Stimulated activated effector memory CD8-positive, alpha-beta T cell treated with anti-CD3 and anti-CD28 coated beads, Interleukin-12 subunit alpha, Interleukin-12 subunit beta, amount 100 ng/mL, for 72 hours (primary cell): Measurements from ENCODE around the gene CECR2.
"Not testable (repeated sequence)": the region's sequence is repeated elsewhere in the genome, so short reads cannot be mapped to it uniquely, and the experiment has no call there.

Experiments
- ATAC-seq: fragments of 150-1000 bp; cut with Tn5 transposase; 2 replicates; pipeline ENCODE4 v1.10.0; 2021
- DNase-seq, 2 donors: peaks; one replicate each; pipeline ENCODE4 v3.0.0; 2021 to 2022; ENCODE audit warnings: low spot score in 2 of 2
- H3K27ac Mint-ChIP-seq: one replicate; pipeline ENCODE4 v1.8.0; 2022; ENCODE audit warnings: mild to moderate bottlenecking, mixed read lengths
- H3K36me3 Mint-ChIP-seq: one replicate; pipeline ENCODE4 v1.8.0; 2022; ENCODE audit warnings: mild to moderate bottlenecking, mixed read lengths
- H3K4me1 Mint-ChIP-seq: one replicate; pipeline ENCODE4 v1.8.0; 2022; ENCODE audit warnings: mixed read lengths
- H3K4me3 Mint-ChIP-seq: one replicate; pipeline ENCODE4 v1.8.0; 2022; ENCODE audit warnings: mild to moderate bottlenecking, mixed read lengths
- H3K9me3 Mint-ChIP-seq: one replicate; pipeline ENCODE4 v1.8.0; 2022; ENCODE audit warnings: mixed read lengths

The CECR2 gene

DNA sequence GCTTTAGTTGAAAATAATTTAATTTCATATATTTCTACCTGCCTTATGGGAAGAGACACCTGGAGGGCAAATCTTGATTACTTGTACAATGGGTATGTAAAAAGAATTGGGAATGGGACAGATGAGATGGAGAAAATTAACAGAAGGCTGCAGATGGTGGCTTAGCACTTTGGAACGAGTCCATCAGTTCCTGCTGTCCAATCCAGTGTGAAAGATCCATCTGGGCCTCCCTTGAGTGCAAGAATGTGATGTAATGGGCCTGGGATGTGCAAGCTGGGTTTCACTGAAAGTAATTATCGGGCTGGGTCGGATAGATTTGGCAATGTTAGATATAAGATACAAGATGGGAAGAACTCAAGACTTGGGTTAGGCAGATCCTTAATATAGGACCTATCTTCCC is 42.0 kb downstream of the CECR2 start:
- Mint-ChIP-seq H3K4me3 (no peak overlapping the region), H3K4me1 (no peaks in the 10 kb centered on the region), H3K36me3 (no peaks in the 10 kb centered on the region), H3K9me3 (no peaks in the 10 kb centered on the region), H3K27ac (no peak overlapping the region)
- no peak for ATAC-seq
- no peak for DNase-seq

DNA sequence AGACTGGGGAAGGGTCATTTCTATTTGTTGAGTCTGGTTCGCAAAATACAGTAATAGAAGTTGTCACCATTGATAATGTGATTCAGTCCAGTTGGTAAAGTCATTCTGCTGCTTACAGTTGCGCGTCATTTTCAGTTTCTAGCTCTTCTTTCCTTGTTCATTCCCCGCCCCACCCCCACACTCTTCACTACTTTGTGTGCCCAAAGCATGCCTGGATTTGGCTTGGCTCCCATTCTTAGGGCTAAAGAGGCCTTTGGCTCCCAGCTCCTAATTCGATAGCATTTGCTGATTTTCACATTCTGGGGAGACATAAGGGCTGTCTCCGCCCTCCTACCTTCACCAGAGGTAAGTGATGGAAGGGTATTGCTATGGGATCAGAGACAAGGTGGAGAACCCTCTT is 43.0 kb downstream of the CECR2 start:
- ATAC-seq (no peak), DNase-seq (no peak)
- Mint-ChIP-seq H3K4me1 (no peaks in the 10 kb centered on the region), H3K9me3 (no peaks in the 10 kb centered on the region), H3K36me3 (no peaks in the 10 kb centered on the region), H3K27ac (no peak overlapping the region), H3K4me3 (no peak overlapping the region)

- no peak for ATAC-seq
- no peaks in the 10 kb centered on the region for H3K4me1 Mint-ChIP-seq
- DNase-seq = no peak
- H3K27ac Mint-ChIP-seq = no peak overlapping the region
- no peak overlapping the region for H3K4me3 Mint-ChIP-seq
- peaks cover 4% of the 10 kb centered on the region for H3K36me3 Mint-ChIP-seq
- H3K9me3 Mint-ChIP-seq = no peaks in the 10 kb centered on the region
These were observed 49.6 kb downstream of the CECR2 start for GRCh38 chr22:17418890-17419324.

DNA sequence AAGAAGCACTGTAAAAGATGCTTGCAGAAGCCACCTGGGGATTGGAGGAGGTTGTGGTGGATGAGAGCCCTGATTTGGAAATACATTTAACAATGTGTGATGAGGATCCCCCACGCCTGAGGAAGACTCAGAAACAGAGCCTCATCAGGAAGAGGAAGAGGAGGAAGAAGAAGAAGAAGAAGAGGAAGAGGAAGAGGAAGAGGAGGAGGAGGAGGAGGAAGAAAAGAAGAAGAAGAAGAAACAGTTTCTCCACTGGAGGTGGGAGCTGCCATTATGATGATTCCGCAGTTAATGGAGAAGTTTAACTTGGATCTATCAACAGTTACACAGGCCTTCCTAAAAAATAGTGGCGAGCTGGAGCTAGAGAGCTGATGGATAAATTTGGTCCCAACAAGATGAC is 50.1 kb downstream of the CECR2 start:
- no peak overlapping the region for H3K4me3 Mint-ChIP-seq
- ATAC-seq (no peak), DNase-seq (no peak)
- H3K4me1 Mint-ChIP-seq = no peaks in the 10 kb centered on the region
- H3K36me3 Mint-ChIP-seq = peaks cover 4% of the 10 kb centered on the region
- no peaks in the 10 kb centered on the region for H3K9me3 Mint-ChIP-seq
- no peak overlapping the region for H3K27ac Mint-ChIP-seq

DNA sequence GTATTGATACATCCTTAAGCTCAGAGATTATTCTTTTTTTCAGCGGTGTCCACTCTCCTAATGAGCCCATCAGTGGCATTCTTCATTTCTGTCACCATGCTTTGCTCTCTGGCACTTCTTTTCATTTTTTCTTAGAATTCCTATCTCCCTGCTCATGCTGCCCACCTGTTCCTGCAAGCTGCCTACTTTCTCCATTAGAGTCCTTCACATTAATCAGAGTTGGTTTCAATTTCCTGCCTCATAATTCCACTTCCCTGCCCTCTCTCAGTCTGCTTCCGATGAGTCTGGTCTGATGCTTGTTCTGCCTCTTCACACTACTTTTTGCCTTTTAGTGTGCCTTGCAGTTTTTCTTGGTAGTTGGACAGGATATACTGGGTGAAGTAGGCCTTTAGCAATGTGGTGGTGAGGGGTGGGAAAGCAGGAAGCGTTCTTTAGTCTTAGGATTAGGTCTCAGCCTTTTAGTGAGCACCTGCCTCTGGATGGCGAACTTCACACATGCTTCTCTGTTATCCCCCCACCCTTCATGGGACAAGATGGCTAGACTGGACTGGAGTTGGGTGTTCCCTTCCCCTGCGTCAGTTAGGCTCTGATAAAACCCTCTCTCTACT is 53.6 kb downstream of the CECR2 start:
- H3K9me3 Mint-ChIP-seq = no peaks in the 10 kb centered on the region
- no peak for ATAC-seq
- H3K36me3 Mint-ChIP-seq = peaks cover 4% of the 10 kb centered on the region
- H3K4me1 Mint-ChIP-seq = no peaks in the 10 kb centered on the region
- no peak overlapping the region for H3K4me3 Mint-ChIP-seq
- no peak overlapping the region for H3K27ac Mint-ChIP-seq
- no peak for DNase-seq

DNA sequence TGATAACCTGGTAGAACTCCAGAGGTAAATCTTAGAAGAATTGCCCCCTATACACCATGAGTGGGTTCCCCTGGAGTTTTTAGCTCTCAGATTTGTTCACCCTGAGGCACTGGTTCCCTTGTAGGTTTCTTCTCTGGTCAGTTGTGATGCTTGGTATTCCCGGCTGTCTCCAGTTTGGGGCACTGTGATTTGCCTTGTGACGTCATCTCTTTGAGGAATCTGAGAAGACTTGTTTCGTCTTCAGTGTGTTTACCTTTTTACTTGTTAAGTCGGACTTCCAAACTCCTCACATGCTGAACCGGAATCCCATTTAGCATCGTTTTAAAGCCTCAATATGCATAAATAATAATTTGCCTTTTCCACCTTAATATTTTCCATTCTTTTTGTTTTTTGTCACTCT is 54.4 kb downstream of the CECR2 start:
- no peaks in the 10 kb centered on the region for H3K4me1 Mint-ChIP-seq
- H3K36me3 Mint-ChIP-seq = peaks cover 4% of the 10 kb centered on the region
- no peak overlapping the region for H3K27ac Mint-ChIP-seq
- no peak for DNase-seq
- no peaks in the 10 kb centered on the region for H3K9me3 Mint-ChIP-seq
- ATAC-seq = no peak
- no peak overlapping the region for H3K4me3 Mint-ChIP-seq

- H3K4me3 Mint-ChIP-seq, H3K27ac Mint-ChIP-seq, H3K9me3 Mint-ChIP-seq, ATAC-seq, H3K36me3 Mint-ChIP-seq, H3K4me1 Mint-ChIP-seq, DNase-seq: not testable (repeated sequence)
These were observed 58.3 kb downstream of the CECR2 start for GRCh38 chr22:17427528-17427927.

GRCh38 chr22:17429516-17429915 is 60.3 kb downstream of the CECR2 start:
- H3K36me3 Mint-ChIP-seq = no peaks in the 10 kb centered on the region
- ATAC-seq (no peak), DNase-seq (no peak)
- no peak overlapping the region for H3K27ac Mint-ChIP-seq
- no peak overlapping the region for H3K4me3 Mint-ChIP-seq
- no peaks in the 10 kb centered on the region for H3K9me3 Mint-ChIP-seq
- H3K4me1 Mint-ChIP-seq = no peaks in the 10 kb centered on the region

- Mint-ChIP-seq H3K27ac (no peak overlapping the region), H3K4me1 (no peaks in the 10 kb centered on the region), H3K36me3 (no peaks in the 10 kb centered on the region), H3K9me3 (no peaks in the 10 kb centered on the region), H3K4me3 (no peak overlapping the region)
- DNase-seq (no peak), ATAC-seq (no peak)
These were observed 61.2 kb downstream of the CECR2 start for GRCh38 chr22:17430412-17430811.

DNA sequence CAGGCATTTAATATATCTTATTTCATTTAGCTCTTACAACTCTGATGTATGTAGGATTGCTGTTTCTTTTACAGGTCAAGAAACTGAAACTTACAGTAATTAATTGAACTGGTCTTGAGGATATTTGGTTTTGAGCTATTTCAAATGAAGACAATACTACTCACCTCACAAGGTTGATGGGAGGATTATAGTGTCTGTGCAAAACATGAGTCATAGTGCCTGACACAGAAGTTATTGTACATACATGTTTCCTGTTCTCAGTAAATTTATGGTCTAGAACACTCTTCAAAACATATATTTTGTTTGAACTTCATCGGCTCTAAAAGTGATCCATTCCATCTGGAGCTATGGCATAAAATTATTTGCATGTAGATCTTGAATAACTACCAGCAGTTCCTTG is 61.9 kb downstream of the CECR2 start:
- H3K4me3 Mint-ChIP-seq = no peak overlapping the region
- H3K9me3 Mint-ChIP-seq = no peaks in the 10 kb centered on the region
- ATAC-seq (no peak), DNase-seq (no peak)
- H3K36me3 Mint-ChIP-seq = no peaks in the 10 kb centered on the region
- H3K27ac Mint-ChIP-seq = no peak overlapping the region
- H3K4me1 Mint-ChIP-seq = no peaks in the 10 kb centered on the region

DNA sequence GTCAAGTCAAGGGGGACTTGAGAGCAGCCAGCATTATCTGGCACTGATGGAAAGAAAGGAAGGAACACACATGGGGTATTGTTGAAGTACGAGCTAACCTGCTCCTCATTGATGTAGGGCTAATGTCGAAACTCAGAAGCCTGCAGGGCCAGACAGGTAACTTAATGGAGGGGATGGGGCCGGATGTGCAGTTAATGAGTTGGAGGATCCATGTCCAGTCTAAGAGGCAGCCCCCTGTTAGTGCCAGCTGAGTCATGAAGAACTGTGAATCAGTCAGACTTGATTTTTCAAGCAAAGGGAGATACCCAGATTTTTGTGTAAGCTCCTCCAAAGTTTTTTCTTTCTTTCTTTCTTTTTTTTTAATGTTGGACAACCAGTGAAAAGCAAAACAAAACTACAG is 65.6 kb downstream of the CECR2 start:
- Mint-ChIP-seq H3K36me3 (no peaks in the 10 kb centered on the region), H3K9me3 (no peaks in the 10 kb centered on the region), H3K4me1 (no peaks in the 10 kb centered on the region), H3K27ac (no peak overlapping the region), H3K4me3 (no peak overlapping the region)
- DNase-seq (no peak), ATAC-seq (no peak)

GRCh38 chr22:17435375-17435774 is 66.1 kb downstream of the CECR2 start:
- Mint-ChIP-seq H3K4me1 (no peaks in the 10 kb centered on the region), H3K9me3 (no peaks in the 10 kb centered on the region), H3K4me3 (no peak overlapping the region), H3K27ac (no peak overlapping the region), H3K36me3 (no peaks in the 10 kb centered on the region)
- no peak for ATAC-seq
- DNase-seq = no peak

DNA sequence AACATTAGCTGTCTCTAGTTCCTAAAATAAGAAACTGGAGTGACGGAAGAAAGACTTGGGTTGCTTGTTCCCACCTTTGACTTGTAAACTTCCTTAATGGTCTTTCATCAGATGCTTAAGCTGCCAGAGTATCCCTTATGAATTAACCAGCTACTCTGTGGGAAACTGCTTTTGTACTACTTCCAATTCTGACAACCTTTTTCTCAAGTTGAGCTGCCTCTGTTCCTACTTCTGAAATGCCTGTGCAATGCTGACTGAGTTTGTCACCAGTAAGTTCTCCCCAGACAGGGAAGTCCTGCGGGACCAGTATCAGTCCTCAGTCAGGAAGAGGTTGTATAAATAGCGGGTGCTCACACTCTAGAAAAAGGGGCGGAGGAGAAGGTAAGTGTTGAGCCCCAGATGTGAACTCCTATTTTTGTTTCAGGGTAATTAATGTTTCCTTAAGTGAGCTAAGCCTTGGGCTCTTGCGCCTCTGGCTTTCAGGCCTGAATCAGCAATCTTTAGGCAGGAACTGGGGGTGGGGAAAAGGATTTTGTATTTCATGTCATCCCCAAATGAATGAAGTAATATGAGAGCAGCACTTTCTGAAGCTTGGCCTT is 67.2 kb downstream of the CECR2 start:
- H3K4me3 Mint-ChIP-seq = no peak overlapping the region
- H3K9me3 Mint-ChIP-seq = no peaks in the 10 kb centered on the region
- H3K4me1 Mint-ChIP-seq = no peaks in the 10 kb centered on the region
- H3K36me3 Mint-ChIP-seq = no peaks in the 10 kb centered on the region
- no peak for DNase-seq
- no peak overlapping the region for H3K27ac Mint-ChIP-seq
- ATAC-seq = no peak

GRCh38 chr22:17436981-17437412 is 67.7 kb downstream of the CECR2 start:
- no peak overlapping the region for H3K4me3 Mint-ChIP-seq
- H3K4me1 Mint-ChIP-seq = no peaks in the 10 kb centered on the region
- ATAC-seq (no peak), DNase-seq (no peak)
- H3K27ac Mint-ChIP-seq = no peak overlapping the region
- no peaks in the 10 kb centered on the region for H3K9me3 Mint-ChIP-seq
- H3K36me3 Mint-ChIP-seq = no peaks in the 10 kb centered on the region

- H3K27ac Mint-ChIP-seq = no peak overlapping the region
- no peak for DNase-seq
- H3K4me3 Mint-ChIP-seq = no peak overlapping the region
- H3K36me3 Mint-ChIP-seq = no peaks in the 10 kb centered on the region
- no peaks in the 10 kb centered on the region for H3K9me3 Mint-ChIP-seq
- no peak for ATAC-seq
- H3K4me1 Mint-ChIP-seq = no peaks in the 10 kb centered on the region
These were observed 68.8 kb downstream of the CECR2 start for GRCh38 chr22:17438026-17438425.

GRCh38 chr22:17441326-17441725 is 72.1 kb downstream of the CECR2 start:
- ATAC-seq (no peak), DNase-seq (no peak)
- no peaks in the 10 kb centered on the region for H3K4me1 Mint-ChIP-seq
- H3K27ac Mint-ChIP-seq = no peak overlapping the region
- no peaks in the 10 kb centered on the region for H3K36me3 Mint-ChIP-seq
- no peaks in the 10 kb centered on the region for H3K9me3 Mint-ChIP-seq
- no peak overlapping the region for H3K4me3 Mint-ChIP-seq
